Measurements from ENCODE around the gene CCSER1. TPM values are rescaled to one million over a fixed set of nuclear protein-coding genes. Genes with fewer than 3 reads are reported as not detected.

The CCSER1 gene
- polyA plus RNA-seq, 3 donors: 0.09 to 0.75 (median 0.13) TPM

DNA sequence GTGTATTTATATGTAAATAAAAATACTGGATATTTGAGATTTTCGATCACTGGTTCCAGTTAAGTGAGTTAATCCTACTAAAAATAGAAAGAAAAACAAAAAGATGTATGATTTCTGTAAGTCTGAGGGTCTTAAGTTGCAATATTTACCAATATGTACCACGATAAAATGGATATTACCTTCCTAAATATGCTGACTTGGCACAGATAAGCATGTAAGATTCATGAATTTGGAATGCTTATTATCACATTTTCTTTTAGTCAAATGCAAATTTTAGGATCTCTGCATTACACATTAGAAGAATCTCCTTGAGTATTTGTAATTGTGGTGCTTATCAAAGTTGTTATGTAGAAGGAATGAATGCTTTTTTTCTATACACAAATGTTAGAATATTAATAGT, 1158.3 kb downstream of the CCSER1 start:
- Histone ChIP-seq H3K79me2 (ENCODE audit: insufficient read depth, low read length) (no peaks in the 10 kb centered on the region), H3K9me3 (replicated peaks in 1 of 2; ENCODE audit: control insufficient read depth in 1 of 2, insufficient read depth in 1 of 2, low read length in 2 of 2) (peaks cover 3 to 6% of the 10 kb centered on the region in 2 donors), H3K4me1 (ENCODE audit: control insufficient read depth in 1 of 2, insufficient read depth in 2 of 2, low read length in 2 of 2) (no peaks in the 10 kb centered on the region), H3K9ac (ENCODE audit: insufficient read depth, low read length, poor library complexity, severe bottlenecking) (no peak overlapping the region), H4K20me1 (ENCODE audit: insufficient read depth, low read length) (no peaks in the 10 kb centered on the region), H2AFZ (ENCODE audit: insufficient read depth, low read depth, low read length, poor library complexity, severe bottlenecking) (no peak overlapping the region), H3K4me2 (replicated peaks; ENCODE audit: extremely low read depth, low read length, poor library complexity, severe bottlenecking) (no peak overlapping the region), H3K27me3 (ENCODE audit: control insufficient read depth in 2 of 2, insufficient read depth in 2 of 2, low read length in 2 of 2) (no peaks in the 10 kb centered on the region), H3K4me3 (replicated peaks in 1 of 3; ENCODE audit: low read depth in 2 of 3, low read length in 3 of 3) (no peak overlapping the region), H3K27ac (ENCODE audit: low read depth in 1 of 2, low read length in 2 of 2) (no peak overlapping the region), H3K36me3 (replicated peaks in 1 of 2; ENCODE audit: control insufficient read depth in 1 of 2, insufficient read depth in 2 of 2, low read length in 2 of 2) (no peaks in the 10 kb centered on the region)
- TF ChIP-seq, protein P1, sequence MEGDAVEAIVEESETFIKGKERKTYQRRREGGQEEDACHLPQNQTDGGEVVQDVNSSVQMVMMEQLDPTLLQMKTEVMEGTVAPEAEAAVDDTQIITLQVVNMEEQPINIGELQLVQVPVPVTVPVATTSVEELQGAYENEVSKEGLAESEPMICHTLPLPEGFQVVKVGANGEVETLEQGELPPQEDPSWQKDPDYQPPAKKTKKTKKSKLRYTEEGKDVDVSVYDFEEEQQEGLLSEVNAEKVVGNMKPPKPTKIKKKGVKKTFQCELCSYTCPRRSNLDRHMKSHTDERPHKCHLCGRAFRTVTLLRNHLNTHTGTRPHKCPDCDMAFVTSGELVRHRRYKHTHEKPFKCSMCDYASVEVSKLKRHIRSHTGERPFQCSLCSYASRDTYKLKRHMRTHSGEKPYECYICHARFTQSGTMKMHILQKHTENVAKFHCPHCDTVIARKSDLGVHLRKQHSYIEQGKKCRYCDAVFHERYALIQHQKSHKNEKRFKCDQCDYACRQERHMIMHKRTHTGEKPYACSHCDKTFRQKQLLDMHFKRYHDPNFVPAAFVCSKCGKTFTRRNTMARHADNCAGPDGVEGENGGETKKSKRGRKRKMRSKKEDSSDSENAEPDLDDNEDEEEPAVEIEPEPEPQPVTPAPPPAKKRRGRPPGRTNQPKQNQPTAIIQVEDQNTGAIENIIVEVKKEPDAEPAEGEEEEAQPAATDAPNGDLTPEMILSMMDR (IDR thresholded peaks at IDR 0.05): no peak
- WGBS (ENCODE audit: insufficient coverage): no CpG with 5 or more reads among the region's 2 CpGs
- no peak for DNase-seq
- no peaks in the 10 kb centered on the region for H3K27me3 Mint-ChIP-seq (ENCODE audit: low read depth in 3 of 3)
- no peaks in the 10 kb centered on the region for H3K36me3 Mint-ChIP-seq
- H3K4me1 Mint-ChIP-seq: no peaks in the 10 kb centered on the region
- no peak overlapping the region for H3K27ac Mint-ChIP-seq
- no peak overlapping the region for H3K4me3 Mint-ChIP-seq
- intact Hi-C loops (cut with micrococcal nuclease): no loop called here
- H3K9me3 Mint-ChIP-seq: peaks cover 0 to 7% (median 3%) of the 10 kb centered on the region in 7 donors

DNA sequence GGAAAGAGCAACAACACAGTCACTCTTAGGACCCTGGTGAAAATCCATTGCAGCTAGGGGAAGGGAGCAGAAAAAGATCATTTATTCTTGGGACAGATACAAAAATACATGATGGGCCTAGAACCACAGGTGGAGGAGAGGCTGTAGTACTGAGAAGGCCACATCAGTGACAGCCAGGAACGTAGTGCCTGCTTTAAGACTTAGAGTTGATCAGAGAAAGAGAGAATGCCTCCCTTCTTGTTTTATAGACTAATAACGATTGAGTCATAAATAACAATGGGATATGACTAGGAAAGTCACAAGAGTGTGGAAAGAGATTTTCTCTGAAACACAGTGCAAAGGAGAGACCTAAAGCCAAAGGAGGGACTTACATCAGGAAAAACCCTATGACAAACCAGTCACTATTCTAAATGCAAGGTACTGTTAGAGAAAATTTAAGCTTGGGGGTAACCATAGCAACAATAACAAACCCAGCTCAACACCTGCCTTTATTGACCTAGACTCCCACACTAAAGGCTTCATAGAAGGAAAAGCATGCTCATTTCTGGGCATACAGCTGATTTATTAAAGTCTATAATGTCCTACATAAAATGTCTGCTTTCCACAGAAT, 1161.6 kb downstream of the CCSER1 start:
- no peak overlapping the region for H3K9ac ChIP-seq (ENCODE audit: insufficient read depth, low read length, poor library complexity, severe bottlenecking)
- no peak overlapping the region for H2AFZ ChIP-seq (ENCODE audit: insufficient read depth, low read depth, low read length, poor library complexity, severe bottlenecking)
- no peaks in the 10 kb centered on the region for H4K20me1 ChIP-seq (ENCODE audit: insufficient read depth, low read length)
- no peak overlapping the region for H3K27ac Mint-ChIP-seq
- no peaks in the 10 kb centered on the region for H3K36me3 Mint-ChIP-seq
- H3K4me1 Mint-ChIP-seq: no peaks in the 10 kb centered on the region
- H3K27me3 ChIP-seq (ENCODE audit: control insufficient read depth in 2 of 2, insufficient read depth in 2 of 2, low read length in 2 of 2): no peaks in the 10 kb centered on the region
- H3K27ac ChIP-seq (ENCODE audit: low read depth in 1 of 2, low read length in 2 of 2): no peak overlapping the region
- H3K4me3 Mint-ChIP-seq: no peak overlapping the region
- H3K9me3 ChIP-seq (replicated peaks in 1 of 2; ENCODE audit: control insufficient read depth in 1 of 2, insufficient read depth in 1 of 2, low read length in 2 of 2): peaks cover 0 to 4% of the 10 kb centered on the region in 2 donors
- no peaks in the 10 kb centered on the region for H3K36me3 ChIP-seq (replicated peaks in 1 of 2; ENCODE audit: control insufficient read depth in 1 of 2, insufficient read depth in 2 of 2, low read length in 2 of 2)
- no CpG with 5 or more reads among the region's 2 CpGs for WGBS (ENCODE audit: insufficient coverage)
- H3K27me3 Mint-ChIP-seq (ENCODE audit: low read depth in 3 of 3): peaks cover 0 to 2% (median 0%) of the 10 kb centered on the region in 3 donors
- no peak overlapping the region for H3K4me3 ChIP-seq (replicated peaks in 1 of 3; ENCODE audit: low read depth in 2 of 3, low read length in 3 of 3)
- intact Hi-C loops (cut with micrococcal nuclease): no loop called here
- no peaks in the 10 kb centered on the region for H3K4me1 ChIP-seq (ENCODE audit: control insufficient read depth in 1 of 2, insufficient read depth in 2 of 2, low read length in 2 of 2)
- H3K9me3 Mint-ChIP-seq: peaks cover 0 to 7% (median 2%) of the 10 kb centered on the region in 7 donors
- no peaks in the 10 kb centered on the region for H3K79me2 ChIP-seq (ENCODE audit: insufficient read depth, low read length)
- H3K4me2 ChIP-seq (replicated peaks; ENCODE audit: extremely low read depth, low read length, poor library complexity, severe bottlenecking): no peak overlapping the region
- no peak for DNase-seq
- TF ChIP-seq, protein P1 (IDR thresholded peaks at IDR 0.05): no peak

Measured in CD14-positive monocyte (primary cell).